Endothelial cell of umbilical vein (primary cell): ENCODE results near the gene GSTP1. TPM values are rescaled to one million over a fixed set of nuclear protein-coding genes. Genes with fewer than 3 reads are reported as not detected.

ENCODE experiments used
- BruUV-seq: library from RNA; stranded (reverse); fragments of 400-500 nt; replicated peaks from 2 replicates; lab custom pipeline; 2021; lab: Mats Ljungman, UMichigan
- CTCF ChIA-PET: fragments of 300-600, 350-600 bp; sonication (Branson Sonifier 250); formaldehyde crosslinking; loops from one replicate; lab custom pipeline; 2021; ENCODE audit warnings: antibody characterized with exemption, inconsistent platforms; lab: Charles Lee
- POLR2A ChIA-PET: fragments of 300-600, 350-600 bp; sonication (Branson Sonifier 250); formaldehyde crosslinking; loops from one replicate; lab custom pipeline; 2021; ENCODE audit warnings: antibody characterized with exemption, inconsistent platforms; lab: Charles Lee
- DNase-seq: peaks from one replicate; pipeline ENCODE4 v3.0.0-alpha.2; 2011; ENCODE audit warnings: low read depth, low spot score
- FAIRE-seq: peaks from 2 replicates; lab custom pipeline; 2011; peaks lifted over from hg19 to GRCh38; lab: Jason Lieb, UNC
- H2AFZ ChIP-seq: 2 replicates; pipeline ENCODE4 v1.6.0; 2012; ENCODE audit warnings: low read depth, low read length, control low read depth, inconsistent platforms
- H3K27ac ChIP-seq: 2 replicates; pipeline ENCODE4 v1.5.1; 2011; ENCODE audit warnings: low read depth, mild to moderate bottlenecking, control low read depth, low read length, moderate library complexity; ENCODE audit not compliant: insufficient read depth
- H3K27me3 ChIP-seq, 2 experiments: 2 replicates each; pipeline versions ENCODE4 v1.6.0 to v1.6.1; 2011; ENCODE audit warnings: low read length in 2 of 2, mixed read lengths in 1 of 2; ENCODE audit not compliant: control insufficient read depth in 2 of 2, insufficient read depth in 2 of 2
- H3K36me3 ChIP-seq, 2 experiments: 2 replicates in 1 of 2; 3 replicates in 1 of 2; pipeline ENCODE4 v1.5.1; 2011; ENCODE audit warnings: low read length in 2 of 2, mild to moderate bottlenecking in 1 of 2, moderate library complexity in 1 of 2; ENCODE audit not compliant: control insufficient read depth in 2 of 2, insufficient read depth in 2 of 2; ENCODE audit errors: extremely low read depth in 1 of 2
- H3K4me1 ChIP-seq: 3 replicates; pipeline ENCODE4 v1.5.1; 2011; ENCODE audit warnings: mild to moderate bottlenecking, low read length; ENCODE audit not compliant: control insufficient read depth, insufficient read depth; ENCODE audit errors: extremely low read depth
- H3K4me2 ChIP-seq: 2 replicates; pipeline ENCODE4 v1.6.1; 2011; ENCODE audit warnings: low read length, control low read depth, mixed read lengths; ENCODE audit not compliant: insufficient read depth
- H3K4me3 ChIP-seq, 3 experiments: fragments of 200-600 bp in 1 of 3; sonication (generic), shearing (Covaris generic) in 1 of 3; replicated peaks in 1 of 3; 2 replicates each; pipeline ENCODE4 v1.5.1; 2011 to 2016; ENCODE audit warnings: control low read depth in 3 of 3, low read length in 3 of 3, mild to moderate bottlenecking in 2 of 3, inconsistent platforms in 1 of 3, low read depth in 1 of 3, moderate library complexity in 1 of 3; ENCODE audit not compliant: insufficient read depth in 1 of 3
- H3K79me2 ChIP-seq: 2 replicates; pipeline ENCODE4 v1.6.0; 2012; ENCODE audit warnings: low read length, inconsistent platforms; ENCODE audit not compliant: control insufficient read depth, insufficient read depth
- H3K9ac ChIP-seq: replicated peaks from 2 replicates; pipeline ENCODE3; 2011; ENCODE audit warnings: low read length, control low read depth; ENCODE audit not compliant: insufficient read depth; ENCODE audit errors: extremely low read depth
- H3K9me1 ChIP-seq: replicated peaks from 3 replicates; pipeline ENCODE4 v1.6.0; 2011; ENCODE audit warnings: mild to moderate bottlenecking, low read length; ENCODE audit not compliant: control insufficient read depth, insufficient read depth; ENCODE audit errors: extremely low read depth
- H3K9me3 ChIP-seq: replicated peaks from 2 replicates; pipeline ENCODE4 v1.5.1; 2012; ENCODE audit warnings: low read length, inconsistent platforms; ENCODE audit not compliant: control insufficient read depth, insufficient read depth
- H4K20me1 ChIP-seq: replicated peaks from 2 replicates; pipeline ENCODE3; 2011; ENCODE audit warnings: mild to moderate bottlenecking, low read length; ENCODE audit not compliant: control insufficient read depth, insufficient read depth; ENCODE audit errors: extremely low read depth
- CTCF ChIP-seq, 2 donors: IDR thresholded peaks; 1 replicate in 1 of 2; 2 replicates in 1 of 2; pipeline ENCODE4 v1.5.1; 2011; ENCODE audit warnings: low read length in 2 of 2, mild to moderate bottlenecking in 2 of 2, moderate library complexity in 2 of 2, control low read depth in 1 of 2, inconsistent platforms in 1 of 2, low read depth in 1 of 2; ENCODE audit not compliant: insufficient read depth in 1 of 2; ENCODE audit errors: extremely low read depth in 1 of 2
- EZH2 ChIP-seq: IDR thresholded peaks from 2 replicates; pipeline ENCODE4 v1.6.1; 2012; ENCODE audit warnings: borderline replicate concordance, low read depth, mild to moderate bottlenecking, moderate library complexity, low read length, inconsistent platforms; ENCODE audit not compliant: severe bottlenecking
- FOS ChIP-seq: IDR thresholded peaks from 2 replicates; pipeline ENCODE4 v1.6.1; 2011; ENCODE audit warnings: mild to moderate bottlenecking, low read length, moderate library complexity, borderline replicate concordance; ENCODE audit not compliant: insufficient read depth
- GATA2 ChIP-seq: IDR thresholded peaks from 2 replicates; pipeline ENCODE4 v1.7.0; 2011; ENCODE audit warnings: low read depth, mild to moderate bottlenecking, moderate library complexity, mixed read lengths, low read length; ENCODE audit not compliant: insufficient read length, insufficient read depth
- JUN ChIP-seq: IDR thresholded peaks from 2 replicates; pipeline ENCODE4 v1.6.1; 2011; ENCODE audit warnings: borderline replicate concordance, low read depth; ENCODE audit not compliant: insufficient read length, insufficient read depth
- MAX ChIP-seq: IDR thresholded peaks from 2 replicates; pipeline ENCODE4 v1.6.1; 2011; ENCODE audit not compliant: insufficient read depth, insufficient read length
- MYC ChIP-seq: IDR thresholded peaks from one replicate; pipeline ENCODE4 v1.6.1; 2011; ENCODE audit warnings: mild to moderate bottlenecking, low read depth, low read length
- POLR2A ChIP-seq: IDR thresholded peaks from 2 replicates; pipeline ENCODE4 v1.6.1; 2012; ENCODE audit warnings: low read depth, mild to moderate bottlenecking, control low read depth, low read length
- POLR2AphosphoS5 ChIP-seq: IDR thresholded peaks from 2 replicates; pipeline ENCODE4 v1.6.1; 2012; ENCODE audit warnings: low read depth, mild to moderate bottlenecking, control low read depth, low read length, moderate library complexity; ENCODE audit not compliant: insufficient read depth
- dilution Hi-C: fragments of 300-500 bp; cut with MboI; formaldehyde crosslinking; loops from one replicate; pipeline ENCODE4 v1.15.0; 2019; ENCODE audit warnings: low sequenced_read_pairs; ENCODE audit not compliant: extremely low pct_ligation_motif_present
- intact Hi-C: fragments of 100-400 bp; cut with micrococcal nuclease; formaldehyde crosslinking; loops from one replicate; pipeline ENCODE4 v1.10.0; 2022
- polyA plus RNA-seq, 4 experiments: library from polyadenylated mRNA; depleted of rRNA in 3 of 4; stranded (reverse) in 3 of 4; unstranded in 1 of 4; fragments of >200 nt; gene quantifications; 2 replicates each; pipeline versions ENCODE4 v1.2.1 to v1.2.3, GENCODE V29; 2011 to 2012; ENCODE audit warnings: missing spikeins in 1 of 4
- total RNA-seq: library from RNA; stranded (reverse); gene quantifications from 2 replicates; pipeline ENCODE4 v1.2.3, GENCODE V29; 2021

Gene GSTP1
- total and polyA plus RNA-seq, 2 donors (not counting 3 experiments of a cell fraction or from before 2014, with no cell fraction given), result 962 to 2,277 TPM

GRCh38 chr11:67541198-67541597 is 42.4 kb upstream of the GSTP1 start:
- Histone ChIP-seq H3K27me3 (peaks cover 5% of the 10 kb centered on the region in 2 experiments), H3K79me2 (no peaks in the 10 kb centered on the region), H3K9me1 (no peaks in the 10 kb centered on the region), H3K4me1 (no peaks in the 10 kb centered on the region), H3K27ac (no peak overlapping the region), H3K9me3 (no peaks in the 10 kb centered on the region), H3K4me2 (no peak overlapping the region), H3K36me3 (no peaks in the 10 kb centered on the region), H3K9ac (no peak overlapping the region), H2AFZ (no peak overlapping the region), H4K20me1 (no peaks in the 10 kb centered on the region), H3K4me3 (no peak overlapping the region)
- intact Hi-C loops (no loop called here), dilution Hi-C loops (no loop called here)
- DNase-seq, result no peak
- FAIRE-seq, result no peak
- no TSS peak for BruUV-seq
- POLR2A ChIA-PET, result no interaction called here
- no peak for TF ChIP-seq POLR2AphosphoS5
- no peak for TF ChIP-seq POLR2A
- no peak for TF ChIP-seq MYC
- no peak for TF ChIP-seq GATA2
- TF ChIP-seq FOS, result no peak
- no peak for TF ChIP-seq EZH2
- no peak for TF ChIP-seq JUN
- no peak for TF ChIP-seq MAX
- CTCF ChIA-PET, result interaction anchor here (1.2 kb wide), 1 partner anchor 37 kb away, joined by 3 read pairs; no protein-coding TSS in a partner anchor

GRCh38 chr11:67542169-67542568 is 41.4 kb upstream of the GSTP1 start:
- Histone ChIP-seq H3K9me1 (no peaks in the 10 kb centered on the region), H3K9me3 (no peaks in the 10 kb centered on the region), H3K4me1 (no peaks in the 10 kb centered on the region), H3K4me3 (no peak overlapping the region), H3K4me2 (no peak overlapping the region), H3K9ac (no peak overlapping the region), H3K36me3 (no peaks in the 10 kb centered on the region), H3K27me3 (peaks cover 6% of the 10 kb centered on the region in 2 experiments), H4K20me1 (no peaks in the 10 kb centered on the region), H3K27ac (no peak overlapping the region), H3K79me2 (no peaks in the 10 kb centered on the region), H2AFZ (no peak overlapping the region)
- intact Hi-C loops (no loop called here), dilution Hi-C loops (no loop called here)
- TF ChIP-seq FOS (no peak), EZH2 (no peak), JUN (no peak), POLR2AphosphoS5 (no peak), MYC (no peak), MAX (no peak), POLR2A (no peak), CTCF (IDR thresholded peaks at IDR 0.05; ENCODE audit: extremely low read depth in 1 of 2, insufficient read depth in 1 of 2, low read depth in 1 of 2, low read length in 2 of 2) (no peak), GATA2 (no peak)
- ChIA-PET POLR2A (no interaction called here), CTCF (interaction anchor here (0.9 to 1.2 kb wide), 3 partner anchors 11 to 36 kb away, joined by 3 read pairs; no protein-coding TSS in a partner anchor)
- no peak for DNase-seq
- FAIRE-seq, result no peak
- no TSS peak for BruUV-seq
